ENCODE data around the gene TRIO. TPM values are rescaled to one million over a fixed set of nuclear protein-coding genes. Genes with fewer than 3 reads are reported as not detected.

The TRIO gene
- polyA plus RNA-seq, 1 donor (not counting 4 experiments of a cell fraction or from before 2014, with no cell fraction given) = 57.2 TPM

GRCh38 chr5:14428302-14429081 lies 285.4 kb downstream of the TRIO start:
- no peaks in the 10 kb centered on the region for H4K20me1 ChIP-seq (ENCODE audit: control insufficient read depth, extremely low read depth, insufficient read depth, low read length)
- H3K4me1 ChIP-seq (ENCODE audit: control insufficient read depth, extremely low read depth, insufficient read depth, low read length) = no peaks in the 10 kb centered on the region
- no peaks in the 10 kb centered on the region for H3K27me3 ChIP-seq (ENCODE audit: control insufficient read depth, extremely low read depth, insufficient read depth, low read length)
- FAIRE-seq (no peak), DNase-seq (ENCODE audit: low read depth, low spot score) (no peak)
- H2AFZ ChIP-seq (ENCODE audit: control insufficient read depth, low read length) = no peak overlapping the region
- H3K9ac ChIP-seq (ENCODE audit: control insufficient read depth, extremely low read depth, insufficient read depth, low read length) = no peak overlapping the region
- peaks cover 27% of the 10 kb centered on the region for H3K79me2 ChIP-seq (ENCODE audit: control insufficient read depth, insufficient read depth, low read length)
- no peaks in the 10 kb centered on the region for H3K9me3 ChIP-seq (ENCODE audit: control insufficient read depth, low read depth, low read length)
- no peak overlapping the region for H3K4me3 ChIP-seq (ENCODE audit: control insufficient read depth in 2 of 3, extremely low read depth in 1 of 3, insufficient read depth in 2 of 3, low read depth in 1 of 3, low read length in 3 of 3)
- peaks cover 18 to 30% of the 10 kb centered on the region in 2 experiments for H3K36me3 ChIP-seq (ENCODE audit: control insufficient read depth in 2 of 2, extremely low read depth in 1 of 2, insufficient read depth in 2 of 2, low read length in 2 of 2)
- H3K4me2 ChIP-seq (ENCODE audit: control insufficient read depth, extremely low read depth, insufficient read depth, low read depth, low read length) = no peak overlapping the region
- no peak overlapping the region for H3K27ac ChIP-seq (ENCODE audit: control insufficient read depth, insufficient read depth, low read length)
- TF ChIP-seq CTCF (optimal IDR thresholded peaks at IDR 0.05 in 1 of 3, IDR thresholded peaks at IDR 0.05 in 1 of 3, conservative IDR thresholded peaks at IDR 0.05 in 1 of 3; ENCODE audit: extremely low read depth in 1 of 3, insufficient read depth in 2 of 3, low read length in 3 of 3) = no peak
- no peak for TF ChIP-seq EZH2 (IDR thresholded peaks at IDR 0.05; ENCODE audit: low read length)
- dilution Hi-C loops (cut with MboI; ENCODE audit: extremely low pct_ligation_motif_present, low sequenced_read_pairs) = no loop called here
- no peaks in the 10 kb centered on the region for H3K9me1 ChIP-seq (ENCODE audit: control insufficient read depth, extremely low read depth, insufficient read depth, low read length)

- Histone ChIP-seq H3K27ac (ENCODE audit: control insufficient read depth, insufficient read depth, low read length) (no peak overlapping the region), H3K9ac (ENCODE audit: control insufficient read depth, extremely low read depth, insufficient read depth, low read length) (no peak overlapping the region), H2AFZ (ENCODE audit: control insufficient read depth, low read length) (no peak overlapping the region), H3K4me2 (ENCODE audit: control insufficient read depth, extremely low read depth, insufficient read depth, low read depth, low read length) (no peak overlapping the region), H3K9me1 (ENCODE audit: control insufficient read depth, extremely low read depth, insufficient read depth, low read length) (no peaks in the 10 kb centered on the region), H3K4me1 (ENCODE audit: control insufficient read depth, extremely low read depth, insufficient read depth, low read length) (no peaks in the 10 kb centered on the region), H4K20me1 (ENCODE audit: control insufficient read depth, extremely low read depth, insufficient read depth, low read length) (no peaks in the 10 kb centered on the region), H3K4me3 (ENCODE audit: control insufficient read depth in 2 of 3, extremely low read depth in 1 of 3, insufficient read depth in 2 of 3, low read depth in 1 of 3, low read length in 3 of 3) (no peak overlapping the region), H3K27me3 (ENCODE audit: control insufficient read depth, extremely low read depth, insufficient read depth, low read length) (no peaks in the 10 kb centered on the region), H3K9me3 (ENCODE audit: control insufficient read depth, low read depth, low read length) (no peaks in the 10 kb centered on the region), H3K36me3 (ENCODE audit: control insufficient read depth in 2 of 2, extremely low read depth in 1 of 2, insufficient read depth in 2 of 2, low read length in 2 of 2) (peaks cover 18 to 28% of the 10 kb centered on the region in 2 experiments), H3K79me2 (ENCODE audit: control insufficient read depth, insufficient read depth, low read length) (peaks cover 24% of the 10 kb centered on the region)
- TF ChIP-seq CTCF (optimal IDR thresholded peaks at IDR 0.05 in 1 of 3, IDR thresholded peaks at IDR 0.05 in 1 of 3, conservative IDR thresholded peaks at IDR 0.05 in 1 of 3; ENCODE audit: extremely low read depth in 1 of 3, insufficient read depth in 2 of 3, low read length in 3 of 3) (no peak), EZH2 (IDR thresholded peaks at IDR 0.05; ENCODE audit: low read length) (no peak)
- dilution Hi-C loops (cut with MboI; ENCODE audit: extremely low pct_ligation_motif_present, low sequenced_read_pairs) = no loop called here
- DNase-seq (ENCODE audit: low read depth, low spot score) = no peak
- no peak for FAIRE-seq
These were observed 286.2 kb downstream of the TRIO start for GRCh38 chr5:14429101-14430050.

Measured in keratinocyte (primary cell).